DOHH2 (cell line): Measurements from ENCODE around the gene DSTN.

Experiments
- H3F3A ChIP-seq: fragments of 200-600 bp; sonication (generic), shearing (Covaris generic); 2 replicates; pipeline ENCODE4 v1.6.0; 2016; ENCODE audit warnings: antibody characterized with exemption, mild to moderate bottlenecking; ENCODE audit not compliant: control insufficient read depth, insufficient read depth
- H3K27ac ChIP-seq: fragments of 200-600 bp; sonication (generic); 2 replicates; pipeline ENCODE4 v1.5.1; 2014; ENCODE audit warnings: low read depth, mild to moderate bottlenecking, low read length, moderate library complexity
- H3K27me3 ChIP-seq: fragments of 200-600 bp; sonication (generic); 2 replicates; pipeline ENCODE4 v1.6.1; 2014; ENCODE audit warnings: mild to moderate bottlenecking, low read length, mixed read lengths; ENCODE audit not compliant: control insufficient read depth
- H3K36me3 ChIP-seq: fragments of 200-600 bp; sonication (generic); 2 replicates; pipeline ENCODE4 v1.6.1; 2014; ENCODE audit warnings: mild to moderate bottlenecking, low read length, moderate library complexity, mixed read lengths; ENCODE audit not compliant: control insufficient read depth
- H3K4me1 ChIP-seq: fragments of 200-600 bp; sonication (generic); 2 replicates; pipeline ENCODE4 v1.6.1; 2014; ENCODE audit warnings: mild to moderate bottlenecking, low read length, mixed read lengths; ENCODE audit not compliant: control insufficient read depth
- H3K4me2 ChIP-seq: fragments of 200-600 bp; sonication (generic); 2 replicates; pipeline ENCODE4 v1.6.0; 2014; ENCODE audit warnings: mild to moderate bottlenecking, low read length, moderate library complexity
- H3K4me3 ChIP-seq: fragments of 200-600 bp; sonication (generic); 2 replicates; pipeline ENCODE4 v1.5.1; 2014; ENCODE audit warnings: mild to moderate bottlenecking, low read length, mixed read lengths
- H3K79me2 ChIP-seq: fragments of 200-600 bp; sonication (generic); 2 replicates; pipeline ENCODE4 v1.6.1; 2014; ENCODE audit warnings: mild to moderate bottlenecking, low read length, mixed read lengths; ENCODE audit not compliant: control insufficient read depth
- H3K9me2 ChIP-seq: fragments of 200-600 bp; sonication (generic); replicated peaks from 2 replicates; pipeline ENCODE4 v1.6.1; 2014; ENCODE audit warnings: mild to moderate bottlenecking, low read length, mixed read lengths; ENCODE audit not compliant: control insufficient read depth
- H3K9me3 ChIP-seq: fragments of 200-600 bp; sonication (generic); 2 replicates; pipeline ENCODE4 v1.6.1; 2014; ENCODE audit warnings: antibody characterized with exemption, low read length, mixed read lengths; ENCODE audit not compliant: control insufficient read depth, insufficient read depth
- H4K20me1 ChIP-seq: fragments of 200-600 bp; sonication (generic); 2 replicates; pipeline ENCODE4 v1.6.0; 2014; ENCODE audit warnings: low read depth, mild to moderate bottlenecking, antibody characterized with exemption, low read length, moderate library complexity; ENCODE audit not compliant: control insufficient read depth, insufficient read depth
- EZH2phosphoT487 ChIP-seq: fragments of 200-600 bp; sonication (generic); IDR thresholded peaks from 2 replicates; pipeline ENCODE4 v1.6.1; 2017; ENCODE audit warnings: borderline replicate concordance, mild to moderate bottlenecking, antibody characterized with exemption, low read length, moderate library complexity, mixed read lengths
- TF ChIP-seq, protein P1 (sequence below): fragments of 200-600 bp; sonication (generic); IDR thresholded peaks from one replicate; pipeline ENCODE4 v1.5.1; 2014; ENCODE audit warnings: antibody characterized with exemption, mild to moderate bottlenecking, low read depth, low read length; ENCODE audit not compliant: poor library complexity, severe bottlenecking

Gene DSTN

DNA sequence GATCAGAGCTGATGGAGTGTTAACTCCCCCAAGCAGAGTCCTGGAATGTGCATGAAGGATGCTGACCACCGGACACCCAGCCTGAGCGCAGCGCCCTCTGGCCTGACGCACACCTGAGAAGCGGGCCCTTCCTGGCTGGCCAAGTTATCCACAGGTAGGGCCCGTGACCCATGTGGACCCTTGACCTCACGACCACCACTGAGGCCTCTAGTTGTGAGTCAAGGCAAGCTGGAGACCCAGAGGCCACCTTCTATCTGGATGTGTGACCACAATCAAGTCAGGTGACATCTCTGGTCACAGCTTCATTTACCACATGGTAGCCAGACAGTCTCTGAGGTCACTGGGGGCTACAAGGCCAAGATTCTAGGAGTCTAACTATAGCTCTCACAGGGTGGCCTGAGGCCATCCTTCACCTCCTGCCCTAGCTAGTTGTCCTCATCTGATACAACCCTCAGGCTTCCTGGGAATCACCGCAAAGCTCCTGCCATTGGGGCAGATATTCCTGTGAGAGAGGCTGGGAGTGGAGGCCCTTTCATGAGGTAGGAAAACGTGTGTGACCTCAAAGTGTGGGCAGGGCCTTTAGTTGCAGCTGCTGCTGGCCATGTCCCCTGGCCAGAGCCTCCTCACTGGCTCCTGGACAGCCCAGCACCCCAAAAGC, 53.1 kb downstream of the DSTN start:
- Histone ChIP-seq H3K4me1 (no peaks in the 10 kb centered on the region), H3K9me3 (no peaks in the 10 kb centered on the region), H3K27ac (no peak overlapping the region), H3K9me2 (no peaks in the 10 kb centered on the region), H3K4me3 (no peak overlapping the region), H3K27me3 (no peaks in the 10 kb centered on the region), H3K79me2 (no peaks in the 10 kb centered on the region), H3K4me2 (no peak overlapping the region), H4K20me1 (no peaks in the 10 kb centered on the region), H3K36me3 (peaks cover 12% of the 10 kb centered on the region; the same call in 1 of the 2 replicates), H3F3A (no peaks in the 10 kb centered on the region)
- TF ChIP-seq, protein P1, sequence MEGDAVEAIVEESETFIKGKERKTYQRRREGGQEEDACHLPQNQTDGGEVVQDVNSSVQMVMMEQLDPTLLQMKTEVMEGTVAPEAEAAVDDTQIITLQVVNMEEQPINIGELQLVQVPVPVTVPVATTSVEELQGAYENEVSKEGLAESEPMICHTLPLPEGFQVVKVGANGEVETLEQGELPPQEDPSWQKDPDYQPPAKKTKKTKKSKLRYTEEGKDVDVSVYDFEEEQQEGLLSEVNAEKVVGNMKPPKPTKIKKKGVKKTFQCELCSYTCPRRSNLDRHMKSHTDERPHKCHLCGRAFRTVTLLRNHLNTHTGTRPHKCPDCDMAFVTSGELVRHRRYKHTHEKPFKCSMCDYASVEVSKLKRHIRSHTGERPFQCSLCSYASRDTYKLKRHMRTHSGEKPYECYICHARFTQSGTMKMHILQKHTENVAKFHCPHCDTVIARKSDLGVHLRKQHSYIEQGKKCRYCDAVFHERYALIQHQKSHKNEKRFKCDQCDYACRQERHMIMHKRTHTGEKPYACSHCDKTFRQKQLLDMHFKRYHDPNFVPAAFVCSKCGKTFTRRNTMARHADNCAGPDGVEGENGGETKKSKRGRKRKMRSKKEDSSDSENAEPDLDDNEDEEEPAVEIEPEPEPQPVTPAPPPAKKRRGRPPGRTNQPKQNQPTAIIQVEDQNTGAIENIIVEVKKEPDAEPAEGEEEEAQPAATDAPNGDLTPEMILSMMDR = no peak
- TF ChIP-seq EZH2phosphoT487 = no peak

DNA sequence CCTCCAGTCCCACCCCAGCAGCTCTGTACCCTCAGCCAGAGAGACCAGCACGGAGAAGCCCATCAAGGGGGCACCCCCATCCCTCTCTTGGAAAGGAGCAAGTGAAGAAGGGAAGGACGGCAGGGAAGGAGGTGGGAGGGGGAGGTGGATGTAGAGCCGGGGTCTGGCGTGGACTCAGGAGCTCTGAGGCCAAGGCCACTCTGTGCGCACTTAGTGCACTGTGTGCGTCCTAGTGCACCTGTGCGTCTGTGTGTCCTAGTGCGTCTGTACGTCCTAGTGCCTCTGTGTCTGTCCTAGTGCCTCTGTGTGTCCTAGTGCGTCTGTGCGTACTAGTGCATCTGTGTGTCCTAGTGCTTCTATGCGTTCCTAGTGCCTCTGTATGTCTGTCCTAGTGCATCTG, 54.2 kb downstream of the DSTN start:
- no peaks in the 10 kb centered on the region for H3F3A ChIP-seq
- no peak for TF ChIP-seq EZH2phosphoT487
- TF ChIP-seq, protein P1 = no peak
- no peaks in the 10 kb centered on the region for H3K4me1 ChIP-seq
- H3K9me2 ChIP-seq = no peaks in the 10 kb centered on the region
- H3K79me2 ChIP-seq = no peaks in the 10 kb centered on the region
- no peak overlapping the region for H3K4me2 ChIP-seq
- no peak overlapping the region for H3K27ac ChIP-seq
- H3K4me3 ChIP-seq = no peak overlapping the region
- H3K36me3 ChIP-seq = peaks cover 8% of the 10 kb centered on the region; the same call in 1 of the 2 replicates
- H3K27me3 ChIP-seq = no peaks in the 10 kb centered on the region
- no peaks in the 10 kb centered on the region for H4K20me1 ChIP-seq
- no peaks in the 10 kb centered on the region for H3K9me3 ChIP-seq

DNA sequence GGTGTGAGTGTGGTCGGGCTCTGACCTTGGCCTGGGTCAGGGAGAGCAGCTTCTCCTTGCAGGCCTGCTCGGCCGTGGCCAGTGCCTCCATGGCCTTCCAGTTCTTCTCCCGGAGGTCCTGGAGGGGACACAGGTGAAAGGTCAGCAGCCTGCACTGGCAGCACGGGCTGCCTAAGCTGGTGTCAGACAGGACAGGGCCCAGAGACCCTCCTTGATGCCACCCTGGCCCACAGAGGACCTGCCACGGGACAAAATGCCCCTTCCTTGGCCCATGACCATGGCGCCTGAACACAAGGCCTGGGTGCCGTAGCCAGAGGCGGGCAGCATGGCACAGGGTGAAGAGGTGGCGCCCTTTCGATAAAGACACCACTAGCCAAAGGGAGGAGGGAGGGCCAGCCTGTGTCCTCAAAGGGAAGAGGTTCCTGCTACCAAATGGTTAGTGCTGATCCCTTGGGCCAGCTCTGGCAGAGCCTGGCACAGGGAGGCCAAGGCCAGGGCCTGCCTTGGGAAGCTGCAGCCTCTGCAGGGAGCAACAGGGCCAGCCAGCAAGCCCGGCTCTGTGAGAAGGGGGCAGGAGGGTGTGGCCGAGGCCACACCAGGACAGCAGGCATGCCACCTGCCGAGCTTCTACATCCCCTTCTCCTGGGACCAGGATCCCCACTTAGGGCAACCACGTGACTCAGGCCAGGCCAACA, 54.8 kb downstream of the DSTN start:
- H3K9me2 ChIP-seq = no peaks in the 10 kb centered on the region
- no peak overlapping the region for H3K4me3 ChIP-seq
- no peaks in the 10 kb centered on the region for H3K4me1 ChIP-seq
- H3K4me2 ChIP-seq = no peak overlapping the region
- peaks cover 5% of the 10 kb centered on the region; the same call in 1 of the 2 replicates for H3K36me3 ChIP-seq
- no peak for TF ChIP-seq EZH2phosphoT487
- TF ChIP-seq, protein P1 = no peak
- no peaks in the 10 kb centered on the region for H3K27me3 ChIP-seq
- H3K27ac ChIP-seq = no peak overlapping the region
- no peaks in the 10 kb centered on the region for H3K79me2 ChIP-seq
- no peaks in the 10 kb centered on the region for H4K20me1 ChIP-seq
- H3K9me3 ChIP-seq = no peaks in the 10 kb centered on the region
- no peaks in the 10 kb centered on the region for H3F3A ChIP-seq
